ENCODE data around the gene IGF1. TPM values are rescaled to one million over a fixed set of nuclear protein-coding genes. Genes with fewer than 3 reads are reported as not detected.

Gene IGF1
- total RNA-seq, 1 donor from 2014 or later, result 1.8 TPM

GRCh38 chr12:102483466-102483865, 3.1 kb upstream of the IGF1 start:
- intact Hi-C loops (cut with micrococcal nuclease), result loop anchor here (5.0 to 10.0 kb wide), 4 partner anchors 41 to 689 kb away; partner anchors contain the start of gene DRAM1
- no peaks in the 10 kb centered on the region for H3K36me3 Mint-ChIP-seq (ENCODE audit: low read depth)
- H3K4me1 Mint-ChIP-seq, result peaks cover 32% of the 10 kb centered on the region
- peaks cover 3% of the 10 kb centered on the region for H3K9me3 Mint-ChIP-seq
- H3K4me3 Mint-ChIP-seq, result peak overlapping the region; percentile 75
- H3K27me3 Mint-ChIP-seq, result no peaks in the 10 kb centered on the region
- peak overlapping the region; percentile 89 for H3K27ac Mint-ChIP-seq
- DNase-seq, result peak; percentile 61

- DNase-seq, result no peak
- Mint-ChIP-seq H3K36me3 (ENCODE audit: low read depth) (no peaks in the 10 kb centered on the region), H3K27ac (peak overlapping the region; percentile 14), H3K27me3 (no peaks in the 10 kb centered on the region), H3K9me3 (peaks cover 3% of the 10 kb centered on the region), H3K4me3 (no peak overlapping the region), H3K4me1 (peaks cover 42% of the 10 kb centered on the region)
- intact Hi-C loops (cut with micrococcal nuclease), result loop anchor here (5.0 to 10.0 kb wide), 4 partner anchors 40 to 687 kb away; partner anchors contain the start of gene DRAM1
Measured at GRCh38 chr12:102481705-102482425, 1.5 kb upstream of the IGF1 start.

- H3K27ac Mint-ChIP-seq, result no peak overlapping the region
- no peaks in the 10 kb centered on the region for H3K36me3 Mint-ChIP-seq (ENCODE audit: low read depth)
- no peak for DNase-seq
- peaks cover 3% of the 10 kb centered on the region for H3K9me3 Mint-ChIP-seq
- H3K4me1 Mint-ChIP-seq, result peaks cover 50% of the 10 kb centered on the region
- H3K27me3 Mint-ChIP-seq, result no peaks in the 10 kb centered on the region
- no peak overlapping the region for H3K4me3 Mint-ChIP-seq
- intact Hi-C loops (cut with micrococcal nuclease), result loop anchor here (5.0 to 10.0 kb wide), 4 partner anchors 38 to 685 kb away; partner anchors contain the start of gene DRAM1
Measured at GRCh38 chr12:102479939-102480338, 424 bp downstream of the IGF1 start.

- Mint-ChIP-seq H3K27me3 (no peaks in the 10 kb centered on the region), H3K27ac (no peak overlapping the region), H3K4me1 (peaks cover 50% of the 10 kb centered on the region), H3K9me3 (peaks cover 3% of the 10 kb centered on the region), H3K4me3 (no peak overlapping the region), H3K36me3 (ENCODE audit: low read depth) (no peaks in the 10 kb centered on the region)
- DNase-seq, result peak; percentile 74
- intact Hi-C loops (cut with micrococcal nuclease), result no loop called here
Measured at GRCh38 chr12:102479099-102479885, 1.1 kb downstream of the IGF1 start.

GRCh38 chr12:102478405-102479098, 1.8 kb downstream of the IGF1 start:
- no peaks in the 10 kb centered on the region for H3K27me3 Mint-ChIP-seq
- no peak overlapping the region for H3K27ac Mint-ChIP-seq
- H3K36me3 Mint-ChIP-seq (ENCODE audit: low read depth), result no peaks in the 10 kb centered on the region
- DNase-seq, result peak; percentile 88
- intact Hi-C loops (cut with micrococcal nuclease), result no loop called here
- H3K9me3 Mint-ChIP-seq, result peaks cover 3% of the 10 kb centered on the region
- no peak overlapping the region for H3K4me3 Mint-ChIP-seq
- peaks cover 48% of the 10 kb centered on the region for H3K4me1 Mint-ChIP-seq

GRCh38 chr12:102475355-102475754, 5.0 kb downstream of the IGF1 start:
- H3K36me3 Mint-ChIP-seq (ENCODE audit: low read depth), result no peaks in the 10 kb centered on the region
- intact Hi-C loops (cut with micrococcal nuclease), result loop anchor here (2.0 kb wide), 1 partner anchor 55 kb away; no protein-coding TSS in a partner anchor

GRCh38 chr12:102474438-102475064, 5.8 kb downstream of the IGF1 start:
- no peaks in the 10 kb centered on the region for H3K27me3 Mint-ChIP-seq
- peaks cover 34% of the 10 kb centered on the region for H3K4me1 Mint-ChIP-seq
- intact Hi-C loops (cut with micrococcal nuclease), result loop anchor here (1.0 to 2.0 kb wide), 2 partner anchors 10 to 54 kb away; no protein-coding TSS in a partner anchor
- peak; percentile 67 for DNase-seq
- H3K9me3 Mint-ChIP-seq, result no peaks in the 10 kb centered on the region
- no peaks in the 10 kb centered on the region for H3K36me3 Mint-ChIP-seq (ENCODE audit: low read depth)
- peak overlapping the region; percentile 20 for H3K4me3 Mint-ChIP-seq
- peak overlapping the region; percentile 29 for H3K27ac Mint-ChIP-seq

More at GRCh38 chr12:102475355-102475754, 5.0 kb downstream of the IGF1 start:
- no peaks in the 10 kb centered on the region for H3K27me3 Mint-ChIP-seq
- H3K4me3 Mint-ChIP-seq, result no peak overlapping the region
- no peaks in the 10 kb centered on the region for H3K9me3 Mint-ChIP-seq
- DNase-seq, result no peak
- H3K4me1 Mint-ChIP-seq, result peaks cover 34% of the 10 kb centered on the region
- H3K27ac Mint-ChIP-seq, result peak overlapping the region; percentile 31

GRCh38 chr12:102472496-102472895, 7.9 kb downstream of the IGF1 start:
- peaks cover 4% of the 10 kb centered on the region for H3K27me3 Mint-ChIP-seq
- H3K4me3 Mint-ChIP-seq, result no peak overlapping the region
- no peaks in the 10 kb centered on the region for H3K36me3 Mint-ChIP-seq (ENCODE audit: low read depth)

GRCh38 chr12:102471556-102471955, 8.8 kb downstream of the IGF1 start:
- Mint-ChIP-seq H3K27ac (no peak overlapping the region), H3K4me1 (peaks cover 21% of the 10 kb centered on the region), H3K36me3 (ENCODE audit: low read depth) (no peaks in the 10 kb centered on the region), H3K4me3 (no peak overlapping the region), H3K9me3 (peaks cover 11% of the 10 kb centered on the region), H3K27me3 (peaks cover 7% of the 10 kb centered on the region)
- intact Hi-C loops (cut with micrococcal nuclease), result no loop called here
- DNase-seq, result no peak

More at GRCh38 chr12:102472496-102472895, 7.9 kb downstream of the IGF1 start:
- intact Hi-C loops (cut with micrococcal nuclease), result no loop called here
- no peak overlapping the region for H3K27ac Mint-ChIP-seq
- H3K9me3 Mint-ChIP-seq, result peaks cover 9% of the 10 kb centered on the region
- peaks cover 30% of the 10 kb centered on the region for H3K4me1 Mint-ChIP-seq
- DNase-seq, result no peak

GRCh38 chr12:102470945-102471344, 9.4 kb downstream of the IGF1 start:
- Mint-ChIP-seq H3K27me3 (peaks cover 10% of the 10 kb centered on the region), H3K4me3 (no peak overlapping the region), H3K27ac (no peak overlapping the region), H3K36me3 (ENCODE audit: low read depth) (no peaks in the 10 kb centered on the region), H3K4me1 (peaks cover 17% of the 10 kb centered on the region), H3K9me3 (peaks cover 15% of the 10 kb centered on the region)
- intact Hi-C loops (cut with micrococcal nuclease), result no loop called here
- DNase-seq, result no peak

- no peak for DNase-seq
- no peaks in the 10 kb centered on the region for H3K36me3 Mint-ChIP-seq (ENCODE audit: low read depth)
- peaks cover 20% of the 10 kb centered on the region for H3K9me3 Mint-ChIP-seq
- no peak overlapping the region for H3K4me3 Mint-ChIP-seq
- H3K27me3 Mint-ChIP-seq, result peaks cover 10% of the 10 kb centered on the region
- no peaks in the 10 kb centered on the region for H3K4me1 Mint-ChIP-seq
- intact Hi-C loops (cut with micrococcal nuclease), result no loop called here
- no peak overlapping the region for H3K27ac Mint-ChIP-seq
Measured at GRCh38 chr12:102468261-102468915, 12.0 kb downstream of the IGF1 start.

GRCh38 chr12:102465762-102466560, 14.4 kb downstream of the IGF1 start:
- no peak for DNase-seq
- Mint-ChIP-seq H3K4me3 (no peak overlapping the region), H3K36me3 (ENCODE audit: low read depth) (no peaks in the 10 kb centered on the region), H3K27me3 (peaks cover 14% of the 10 kb centered on the region), H3K9me3 (peaks cover 29% of the 10 kb centered on the region), H3K27ac (no peak overlapping the region), H3K4me1 (no peaks in the 10 kb centered on the region)
- intact Hi-C loops (cut with micrococcal nuclease), result no loop called here
